GM23338 (cell line): ENCODE results near the gene PIBF1.

ENCODE experiments used
- ETS1 ChIP-seq: IDR thresholded peaks from 2 replicates; pipeline ENCODE4 v1.6.1; 2016; ENCODE audit warnings: antibody characterized with exemption
- POLR2AphosphoS5 ChIP-seq: IDR thresholded peaks from 2 replicates; pipeline ENCODE4 v1.6.1; 2016; ENCODE audit warnings: antibody characterized with exemption, low read depth
- TF ChIP-seq, protein P1 (sequence below), 2 experiments: fragments of 200-600 bp in 1 of 2; sonication (generic) in 1 of 2; conservative IDR thresholded peaks; 2 replicates each; pipeline versions ENCODE4 v1.5.1 to v1.6.1; 2016 to 2017; ENCODE audit warnings: antibody characterized with exemption in 2 of 2, low read depth in 2 of 2, mild to moderate bottlenecking in 2 of 2, moderate library complexity in 1 of 2

GRCh38 chr13:73035660-73036059 is 253.7 kb downstream of the PIBF1 start:
- TF ChIP-seq ETS1 (no peak), POLR2AphosphoS5 (no peak)
- TF ChIP-seq, protein P1, sequence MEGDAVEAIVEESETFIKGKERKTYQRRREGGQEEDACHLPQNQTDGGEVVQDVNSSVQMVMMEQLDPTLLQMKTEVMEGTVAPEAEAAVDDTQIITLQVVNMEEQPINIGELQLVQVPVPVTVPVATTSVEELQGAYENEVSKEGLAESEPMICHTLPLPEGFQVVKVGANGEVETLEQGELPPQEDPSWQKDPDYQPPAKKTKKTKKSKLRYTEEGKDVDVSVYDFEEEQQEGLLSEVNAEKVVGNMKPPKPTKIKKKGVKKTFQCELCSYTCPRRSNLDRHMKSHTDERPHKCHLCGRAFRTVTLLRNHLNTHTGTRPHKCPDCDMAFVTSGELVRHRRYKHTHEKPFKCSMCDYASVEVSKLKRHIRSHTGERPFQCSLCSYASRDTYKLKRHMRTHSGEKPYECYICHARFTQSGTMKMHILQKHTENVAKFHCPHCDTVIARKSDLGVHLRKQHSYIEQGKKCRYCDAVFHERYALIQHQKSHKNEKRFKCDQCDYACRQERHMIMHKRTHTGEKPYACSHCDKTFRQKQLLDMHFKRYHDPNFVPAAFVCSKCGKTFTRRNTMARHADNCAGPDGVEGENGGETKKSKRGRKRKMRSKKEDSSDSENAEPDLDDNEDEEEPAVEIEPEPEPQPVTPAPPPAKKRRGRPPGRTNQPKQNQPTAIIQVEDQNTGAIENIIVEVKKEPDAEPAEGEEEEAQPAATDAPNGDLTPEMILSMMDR (conservative IDR thresholded peaks at IDR 0.05; ENCODE audit: low read depth in 2 of 2) = no peak
